H9 (cell line): ENCODE data around the gene FERMT1. TPM values are rescaled to one million over a fixed set of nuclear protein-coding genes. Genes with fewer than 3 reads are reported as not detected.

Experiments used
- DNase-seq: peaks from one replicate; pipeline ENCODE4 v3.0.0-alpha.2; 2017
- H2AFZ ChIP-seq: one replicate; pipeline ENCODE4 v1.6.1; 2013; ENCODE audit warnings: mild to moderate bottlenecking, low read length, control low read depth, moderate library complexity
- H2AK5ac ChIP-seq: 2 replicates; pipeline ENCODE4 v1.6.1; 2013; ENCODE audit warnings: low read length, control low read depth, mixed read lengths; ENCODE audit not compliant: insufficient read length
- H2BK120ac ChIP-seq: one replicate; pipeline ENCODE4 v1.6.1; 2013; ENCODE audit warnings: low read depth, mild to moderate bottlenecking, low read length, control low read depth, inconsistent platforms; ENCODE audit not compliant: poor library complexity, severe bottlenecking
- H2BK12ac ChIP-seq: 2 replicates; pipeline ENCODE4 v1.6.1; 2013; ENCODE audit warnings: low read length, control low read depth, mixed read lengths, low read depth; ENCODE audit not compliant: insufficient read length
- H2BK15ac ChIP-seq: 2 replicates; pipeline ENCODE4 v1.6.1; 2013; ENCODE audit warnings: low read depth, low read length, control low read depth
- H2BK20ac ChIP-seq: one replicate; pipeline ENCODE4 v1.6.1; 2013; ENCODE audit warnings: low read depth, mild to moderate bottlenecking, low read length, control low read depth, inconsistent platforms; ENCODE audit not compliant: poor library complexity, severe bottlenecking
- H2BK5ac ChIP-seq: 2 replicates; pipeline ENCODE4 v1.6.1; 2013; ENCODE audit warnings: low read length, control low read depth, mixed read lengths; ENCODE audit not compliant: insufficient read length
- H3K14ac ChIP-seq: 2 replicates; pipeline ENCODE4 v1.6.1; 2013; ENCODE audit warnings: low read length, control low read depth; ENCODE audit not compliant: insufficient read depth
- H3K18ac ChIP-seq: 2 replicates; pipeline ENCODE4 v1.6.1; 2013; ENCODE audit warnings: low read depth, mild to moderate bottlenecking, mixed read lengths, low read length, control low read depth; ENCODE audit not compliant: insufficient read length
- H3K23ac ChIP-seq: 2 replicates; pipeline ENCODE4 v1.6.1; 2013; ENCODE audit warnings: low read length, control low read depth, mixed read lengths, low read depth; ENCODE audit not compliant: insufficient read length
- H3K23me2 ChIP-seq: 2 replicates; pipeline ENCODE4 v1.6.1; 2013; ENCODE audit warnings: low read depth, mild to moderate bottlenecking, mixed read lengths, low read length, control low read depth; ENCODE audit not compliant: insufficient read length, poor library complexity, severe bottlenecking
- H3K27ac ChIP-seq: 2 replicates; pipeline ENCODE4 v1.5.1; 2013; ENCODE audit warnings: low read length, control low read depth, mixed read lengths, low read depth; ENCODE audit not compliant: insufficient read length
- H3K27me3 ChIP-seq: 2 replicates; pipeline ENCODE4 v1.6.1; 2013; ENCODE audit warnings: low read length, control low read depth, inconsistent platforms; ENCODE audit not compliant: insufficient read depth
- H3K4ac ChIP-seq: 2 replicates; pipeline ENCODE4 v1.6.1; 2013; ENCODE audit warnings: low read depth, mild to moderate bottlenecking, control low read depth, inconsistent platforms, low read length, moderate library complexity
- H3K4me1 ChIP-seq: 2 replicates; pipeline ENCODE4 v1.6.1; 2013; ENCODE audit warnings: low read length, control low read depth, inconsistent platforms; ENCODE audit not compliant: insufficient read depth
- H3K4me2 ChIP-seq: 2 replicates; pipeline ENCODE4 v1.6.1; 2013; ENCODE audit warnings: low read length, control low read depth, mixed read lengths; ENCODE audit not compliant: insufficient read length, insufficient read depth
- H3K56ac ChIP-seq: 2 replicates; pipeline ENCODE4 v1.6.1; 2013; ENCODE audit warnings: low read depth, mild to moderate bottlenecking, mixed read lengths, low read length, control low read depth; ENCODE audit not compliant: insufficient read length
- H3K79me1 ChIP-seq: 2 replicates; pipeline ENCODE4 v1.6.1; 2013; ENCODE audit warnings: low read depth, mild to moderate bottlenecking, moderate library complexity, low read length, control low read depth, inconsistent platforms; ENCODE audit not compliant: insufficient read depth, poor library complexity, severe bottlenecking
- H3K79me2 ChIP-seq: 2 replicates; pipeline ENCODE4 v1.6.1; 2013; ENCODE audit warnings: low read length, control low read depth, inconsistent platforms; ENCODE audit not compliant: insufficient read depth
- H3K9ac ChIP-seq: 2 replicates; pipeline ENCODE4 v1.6.1; 2013; ENCODE audit warnings: low read length, control low read depth, mixed read lengths; ENCODE audit not compliant: insufficient read length; ENCODE audit errors: extremely low read depth
- H3K9me3 ChIP-seq: one replicate; pipeline ENCODE4 v1.6.1; 2013; ENCODE audit warnings: low read depth, low read length, inconsistent platforms; ENCODE audit not compliant: control insufficient read depth
- H3T11ph ChIP-seq: one replicate; pipeline ENCODE4 v1.6.1; 2013; ENCODE audit warnings: mild to moderate bottlenecking, low read length, control low read depth, inconsistent platforms
- H4K20me1 ChIP-seq: one replicate; pipeline ENCODE4 v1.6.1; 2013; ENCODE audit not compliant: control insufficient read depth, insufficient read length, insufficient read depth
- H4K5ac ChIP-seq: 2 replicates; pipeline ENCODE4 v1.6.1; 2013; ENCODE audit warnings: low read depth, mild to moderate bottlenecking, mixed read lengths, low read length, control low read depth; ENCODE audit not compliant: insufficient read length
- H4K8ac ChIP-seq: replicated peaks from 2 replicates; pipeline ENCODE4 v1.6.1; 2013; ENCODE audit warnings: low read length, control low read depth, mixed read lengths, low read depth; ENCODE audit not compliant: insufficient read length
- H4K91ac ChIP-seq: 2 replicates; pipeline ENCODE4 v1.6.1; 2013; ENCODE audit warnings: low read depth, mild to moderate bottlenecking, moderate library complexity, mixed read lengths, low read length, control low read depth; ENCODE audit not compliant: insufficient read length
- H3K27ac Mint-ChIP-seq, 3 experiments: 2 replicates in 2 of 3; 3 replicates in 1 of 3; pipeline ENCODE4 v1.8.0; 2020 to 2021; ENCODE audit warnings: mixed read lengths in 3 of 3, mild to moderate bottlenecking in 1 of 3, moderate library complexity in 1 of 3
- H3K27me3 Mint-ChIP-seq: 2 replicates; pipeline ENCODE4 v1.8.0; 2021; ENCODE audit warnings: low read depth, mild to moderate bottlenecking, moderate library complexity, mixed read lengths
- H3K36me3 Mint-ChIP-seq, 3 experiments: 2 replicates in 2 of 3; 3 replicates in 1 of 3; pipeline ENCODE4 v1.8.0; 2020 to 2021; ENCODE audit warnings: low read depth in 3 of 3, mixed read lengths in 3 of 3; ENCODE audit not compliant: insufficient read depth in 1 of 3
- H3K4me1 Mint-ChIP-seq, 2 experiments: 2 replicates each; pipeline ENCODE4 v1.8.0; 2020; ENCODE audit warnings: mixed read lengths in 2 of 2
- H3K4me3 Mint-ChIP-seq, 2 experiments: 2 replicates in 1 of 2; 3 replicates in 1 of 2; pipeline ENCODE4 v1.8.0; 2020 to 2021; ENCODE audit warnings: mild to moderate bottlenecking in 2 of 2, mixed read lengths in 2 of 2, moderate library complexity in 1 of 2
- H3K9me3 Mint-ChIP-seq, 2 experiments: 2 replicates in 1 of 2; 3 replicates in 1 of 2; pipeline ENCODE4 v1.8.0; 2020; ENCODE audit warnings: mild to moderate bottlenecking in 2 of 2, mixed read lengths in 2 of 2, moderate library complexity in 1 of 2
- CTCF ChIP-seq: fragments of 200-600 bp; sonication (generic); conservative IDR thresholded peaks from 3 replicates; pipeline ENCODE4 v1.8.0; 2021; ENCODE audit warnings: antibody characterized with exemption, mild to moderate bottlenecking
- WGBS: extraction: QIAGEN DNeasy Blood & Tissue Kit; methylation state at CpG from one replicate; pipeline ENCODE4 v1.1.7; 2013; ENCODE audit warnings: missing lambda C conversion rate, low lambda C conversion rate, mixed read lengths; ENCODE audit not compliant: insufficient read length; ENCODE audit errors: extremely low coverage; 5-methylcytosine and 5-hydroxymethylcytosine counted together
- total RNA-seq: library from RNA; stranded (reverse); gene quantifications from 2 replicates; pipeline ENCODE4 v1.2.1, GENCODE V29; 2021

FERMT1 gene
- total RNA-seq, 1 experiment from 2014 or later = 9.6 TPM

DNA sequence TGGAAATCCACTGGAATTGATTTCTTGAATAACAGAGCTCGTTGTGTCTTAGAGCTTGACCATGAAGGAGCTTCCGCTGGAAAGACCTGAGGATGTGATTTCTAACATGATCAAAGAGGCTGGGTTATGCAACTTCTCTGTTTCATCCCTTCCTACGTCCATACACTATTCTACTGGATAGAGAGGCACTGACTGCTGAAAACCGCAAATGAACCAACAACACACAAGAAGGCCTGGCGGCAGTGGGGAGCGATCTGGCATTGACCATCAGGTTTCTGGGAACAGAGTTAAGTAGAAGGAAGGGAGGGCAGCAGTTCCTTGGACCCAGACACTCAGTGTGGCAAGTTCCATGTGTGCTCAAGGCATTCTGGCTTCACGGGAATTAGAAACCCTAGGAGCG lies 82.3 kb downstream of the FERMT1 start:
- no peaks in the 10 kb centered on the region for H3K9me3 Mint-ChIP-seq
- no peak overlapping the region for H3K4me2 ChIP-seq
- peaks cover 4 to 43% (median 29%) of the 10 kb centered on the region in 3 experiments for H3K36me3 Mint-ChIP-seq
- no peak for TF ChIP-seq CTCF
- no CpG with 5 or more reads among the region's 8 CpGs for WGBS
- no peak overlapping the region for H2BK12ac ChIP-seq
- no peak overlapping the region; a peak in 1 of 7 replicates for H3K27ac Mint-ChIP-seq
- H4K91ac ChIP-seq = no peak overlapping the region
- no peak overlapping the region for H4K8ac ChIP-seq
- no peaks in the 10 kb centered on the region for H4K20me1 ChIP-seq
- no peak overlapping the region for H2AFZ ChIP-seq
- H3K56ac ChIP-seq = no peak overlapping the region
- no peak overlapping the region for H3K9ac ChIP-seq
- no peak overlapping the region for H3K14ac ChIP-seq
- no peaks in the 10 kb centered on the region for H3K79me2 ChIP-seq
- H3K18ac ChIP-seq = no peak overlapping the region
- H2AK5ac ChIP-seq = no peak overlapping the region
- no peaks in the 10 kb centered on the region; the same call in 1 of the 2 replicates for H3K27me3 Mint-ChIP-seq
- H3K4me3 Mint-ChIP-seq = no peak overlapping the region
- H4K5ac ChIP-seq = no peak overlapping the region
- H3K27me3 ChIP-seq = no peaks in the 10 kb centered on the region
- no peak overlapping the region for H3T11ph ChIP-seq
- H3K79me1 ChIP-seq = no peaks in the 10 kb centered on the region
- H3K27ac ChIP-seq = no peak overlapping the region
- no peaks in the 10 kb centered on the region for H3K4me1 ChIP-seq
- H2BK20ac ChIP-seq = no peak overlapping the region
- no peak overlapping the region for H2BK5ac ChIP-seq
- no peak overlapping the region for H2BK15ac ChIP-seq
- no peak overlapping the region for H3K4ac ChIP-seq
- H2BK120ac ChIP-seq = no peak overlapping the region
- DNase-seq = no peak
- H3K23me2 ChIP-seq = no peaks in the 10 kb centered on the region
- H3K4me1 Mint-ChIP-seq = peaks cover 12 to 14% of the 10 kb centered on the region in 2 experiments
- no peaks in the 10 kb centered on the region for H3K9me3 ChIP-seq
- no peak overlapping the region for H3K23ac ChIP-seq
